Measurements from ENCODE around the gene FAM135A.
"Not testable (repeated sequence)": the region's sequence is repeated elsewhere in the genome, so short reads cannot be mapped to it uniquely, and the experiment has no call there.

Gene FAM135A

GRCh38 chr6:70557998-70558397 is 144.7 kb downstream of the FAM135A start:
- H3K4me2 ChIP-seq (ENCODE audit: low read length) = no peak overlapping the region
- no peaks in the 10 kb centered on the region for H3K27me3 ChIP-seq (ENCODE audit: insufficient read depth, low read length)
- H2AFZ ChIP-seq (ENCODE audit: low read length) = no peak overlapping the region
- no peaks in the 10 kb centered on the region for H3K4me1 ChIP-seq (ENCODE audit: insufficient read depth, low read length, severe bottlenecking)
- H3F3A ChIP-seq (ENCODE audit: insufficient read depth, low read length) = no peaks in the 10 kb centered on the region
- no peaks in the 10 kb centered on the region for H3K79me2 ChIP-seq (ENCODE audit: insufficient read depth, low read length)
- no peak overlapping the region for H3K9ac ChIP-seq (ENCODE audit: low read length)
- no peaks in the 10 kb centered on the region for H3K9me3 ChIP-seq (ENCODE audit: low read length)
- H4K20me1 ChIP-seq (ENCODE audit: insufficient read depth, low read length) = no peaks in the 10 kb centered on the region
- no peak overlapping the region for H3K4me3 ChIP-seq (ENCODE audit: low read depth, low read length, poor library complexity, severe bottlenecking)
- no peaks in the 10 kb centered on the region for H3K36me3 ChIP-seq (ENCODE audit: insufficient read depth, low read length)
- H3K27ac ChIP-seq (ENCODE audit: low read depth, low read length, poor library complexity, severe bottlenecking) = no peak overlapping the region
- H3K9me2 ChIP-seq (ENCODE audit: low read depth, low read length) = no peaks in the 10 kb centered on the region
- TF ChIP-seq EZH2 (IDR thresholded peaks at IDR 0.05; ENCODE audit: borderline replicate concordance, low read length) (no peak), CTCF (IDR thresholded peaks at IDR 0.05; ENCODE audit: low read length) (no peak)

GRCh38 chr6:70562401-70562800 is 149.1 kb downstream of the FAM135A start:
- H3K27ac ChIP-seq (ENCODE audit: low read depth, low read length, poor library complexity, severe bottlenecking); H3K36me3 ChIP-seq (ENCODE audit: insufficient read depth, low read length); H3K9me3 ChIP-seq (ENCODE audit: low read length); H3K9me2 ChIP-seq (ENCODE audit: low read depth, low read length); H3K4me2 ChIP-seq (ENCODE audit: low read length); H3K9ac ChIP-seq (ENCODE audit: low read length); H4K20me1 ChIP-seq (ENCODE audit: insufficient read depth, low read length); H3K4me3 ChIP-seq (ENCODE audit: low read depth, low read length, poor library complexity, severe bottlenecking); H3F3A ChIP-seq (ENCODE audit: insufficient read depth, low read length); H3K4me1 ChIP-seq (ENCODE audit: insufficient read depth, low read length, severe bottlenecking); H2AFZ ChIP-seq (ENCODE audit: low read length); H3K79me2 ChIP-seq (ENCODE audit: insufficient read depth, low read length); H3K27me3 ChIP-seq (ENCODE audit: insufficient read depth, low read length): not testable (repeated sequence)

- no peak overlapping the region for H2AFZ ChIP-seq (ENCODE audit: low read length)
- no peaks in the 10 kb centered on the region for H3K27me3 ChIP-seq (ENCODE audit: insufficient read depth, low read length)
- no peaks in the 10 kb centered on the region for H3F3A ChIP-seq (ENCODE audit: insufficient read depth, low read length)
- peaks cover 9% of the 10 kb centered on the region for H3K4me1 ChIP-seq (ENCODE audit: insufficient read depth, low read length, severe bottlenecking)
- H3K4me3 ChIP-seq (ENCODE audit: low read depth, low read length, poor library complexity, severe bottlenecking) = no peak overlapping the region
- H3K4me2 ChIP-seq (ENCODE audit: low read length) = no peak overlapping the region
- no peaks in the 10 kb centered on the region for H3K9me2 ChIP-seq (ENCODE audit: low read depth, low read length)
- no peaks in the 10 kb centered on the region for H3K9me3 ChIP-seq (ENCODE audit: low read length)
- no peaks in the 10 kb centered on the region for H4K20me1 ChIP-seq (ENCODE audit: insufficient read depth, low read length)
- peaks cover 3% of the 10 kb centered on the region; the same call in 1 of the 2 replicates for H3K79me2 ChIP-seq (ENCODE audit: insufficient read depth, low read length)
- H3K36me3 ChIP-seq (ENCODE audit: insufficient read depth, low read length) = peaks cover 8% of the 10 kb centered on the region
- TF ChIP-seq EZH2 (IDR thresholded peaks at IDR 0.05; ENCODE audit: borderline replicate concordance, low read length) (no peak), CTCF (IDR thresholded peaks at IDR 0.05; ENCODE audit: low read length) (no peak)
- no peak overlapping the region for H3K9ac ChIP-seq (ENCODE audit: low read length)
- H3K27ac ChIP-seq (ENCODE audit: low read depth, low read length, poor library complexity, severe bottlenecking) = no peak overlapping the region
Observed at GRCh38 chr6:70563530-70563929, 150.2 kb downstream of the FAM135A start.

GRCh38 chr6:70566751-70567382 is 153.6 kb downstream of the FAM135A start, which contains the start of gene SDHAF4:
Gene SDHAF4 (plus strand): TSS chr6:70566930. CDS start chr6:70566941, 11 bp downstream.
- Histone ChIP-seq H3K27me3 (ENCODE audit: insufficient read depth, low read length) (no peaks in the 10 kb centered on the region), H3K79me2 (ENCODE audit: insufficient read depth, low read length) (peaks cover 3% of the 10 kb centered on the region; the same call in 1 of the 2 replicates), H3F3A (ENCODE audit: insufficient read depth, low read length) (no peaks in the 10 kb centered on the region), H3K4me3 (ENCODE audit: low read depth, low read length, poor library complexity, severe bottlenecking) (peak within 1 kb of the TSS; percentile 85), H3K4me2 (ENCODE audit: low read length) (peak within 1 kb of the TSS; percentile 92), H2AFZ (ENCODE audit: low read length) (peak within 1 kb of the TSS; percentile 95), H3K4me1 (ENCODE audit: insufficient read depth, low read length, severe bottlenecking) (peaks cover 9% of the 10 kb centered on the region), H4K20me1 (ENCODE audit: insufficient read depth, low read length) (no peaks in the 10 kb centered on the region), H3K36me3 (ENCODE audit: insufficient read depth, low read length) (peaks cover 20% of the 10 kb centered on the region), H3K27ac (ENCODE audit: low read depth, low read length, poor library complexity, severe bottlenecking) (peak within 1 kb of the TSS; percentile 37), H3K9me3 (ENCODE audit: low read length) (no peaks in the 10 kb centered on the region), H3K9ac (ENCODE audit: low read length) (peak within 1 kb of the TSS; percentile 88), H3K9me2 (ENCODE audit: low read depth, low read length) (no peaks in the 10 kb centered on the region)
- TF ChIP-seq CTCF (IDR thresholded peaks at IDR 0.05; ENCODE audit: low read length) (no peak), EZH2 (IDR thresholded peaks at IDR 0.05; ENCODE audit: borderline replicate concordance, low read length) (no peak)

Data from OCI-LY1 (cell line).